ENCODE measurements around the gene C9.
"Not testable (repeated sequence)": the region's sequence is repeated elsewhere in the genome, so short reads cannot be mapped to it uniquely, and the experiment has no call there.

Gene C9

DNA sequence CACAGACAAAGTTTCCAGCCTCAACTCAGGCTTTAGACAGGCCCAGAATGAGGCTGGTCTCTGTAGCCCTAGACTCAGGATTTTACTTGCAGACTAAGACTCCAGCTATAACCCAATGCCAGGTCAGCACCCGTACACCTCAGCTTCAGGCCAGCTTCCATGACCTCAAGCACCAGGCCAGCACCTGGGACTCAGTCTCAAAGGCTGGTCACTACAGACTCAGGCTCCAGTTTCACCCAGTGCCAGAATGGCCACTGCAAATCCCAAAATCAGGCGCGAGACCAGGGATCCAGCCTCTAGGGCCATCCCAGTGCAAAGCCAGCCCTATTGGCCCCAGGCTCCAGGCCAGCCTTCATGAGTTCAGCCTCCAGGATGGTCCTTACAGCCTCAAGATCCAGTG is 44.9 kb downstream of the C9 start:
- no peak for DNase-seq

DNA sequence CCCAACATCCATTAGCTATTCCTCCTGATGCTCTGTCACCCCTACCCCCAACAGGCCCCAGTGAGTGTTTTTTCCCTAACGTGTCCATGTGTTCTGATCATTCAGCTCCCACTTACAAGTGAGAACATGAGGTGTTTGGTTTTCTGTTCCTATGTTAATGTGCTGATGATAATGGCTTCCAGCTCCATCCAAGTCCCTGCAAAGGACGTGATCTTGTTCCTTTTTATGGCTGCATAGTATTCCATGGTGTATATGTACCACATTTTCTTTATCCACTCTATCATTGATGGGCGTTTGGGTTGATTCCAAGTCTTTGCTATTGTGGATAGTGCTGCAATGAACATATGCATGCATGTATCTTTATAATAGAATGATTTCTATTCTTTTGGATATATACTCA is 47.8 kb downstream of the C9 start:
- DNase-seq, result not testable (repeated sequence)

GRCh38 chr5:39315995-39316394 is 48.3 kb downstream of the C9 start:
- DNase-seq, result no peak

DNA sequence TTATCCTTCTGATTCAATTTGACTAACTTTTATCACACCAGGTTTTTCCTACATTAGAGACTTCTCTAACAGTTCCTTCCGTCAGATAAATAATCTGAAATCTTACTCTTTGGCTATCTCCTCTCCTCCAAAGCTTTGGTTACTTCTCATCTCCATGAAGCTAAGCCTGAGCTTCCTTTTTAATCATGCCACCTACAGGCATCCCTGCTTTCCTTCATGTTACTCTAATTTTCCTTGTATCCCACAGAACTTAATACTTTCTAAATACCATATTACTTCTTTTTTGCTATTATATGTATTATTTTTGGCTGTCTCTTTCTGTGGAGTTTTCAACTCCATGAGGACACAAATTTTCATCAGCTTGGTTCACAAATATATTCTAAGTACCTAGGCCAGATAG is 49.7 kb downstream of the C9 start:
- no peak for DNase-seq

DNA sequence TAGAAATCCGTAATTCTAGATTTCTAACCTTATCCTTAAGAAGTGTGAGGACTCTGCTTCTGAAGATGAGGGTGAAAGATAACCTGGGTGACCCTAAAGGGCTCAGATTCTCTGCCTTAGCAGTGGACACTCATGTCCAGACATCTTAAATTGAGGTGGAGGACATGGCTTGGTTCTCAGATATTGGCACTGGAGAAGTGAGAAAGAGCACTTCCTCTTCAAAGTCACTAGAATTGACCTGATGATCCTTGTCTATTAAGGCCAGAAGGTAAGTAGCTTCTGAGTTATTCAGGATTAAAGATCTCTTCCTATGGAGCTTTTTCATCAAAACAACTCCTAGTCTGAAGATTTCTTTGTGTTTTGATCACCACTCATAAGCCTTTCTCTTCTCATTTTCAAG is 54.8 kb downstream of the C9 start:
- DNase-seq, result no peak

DNA sequence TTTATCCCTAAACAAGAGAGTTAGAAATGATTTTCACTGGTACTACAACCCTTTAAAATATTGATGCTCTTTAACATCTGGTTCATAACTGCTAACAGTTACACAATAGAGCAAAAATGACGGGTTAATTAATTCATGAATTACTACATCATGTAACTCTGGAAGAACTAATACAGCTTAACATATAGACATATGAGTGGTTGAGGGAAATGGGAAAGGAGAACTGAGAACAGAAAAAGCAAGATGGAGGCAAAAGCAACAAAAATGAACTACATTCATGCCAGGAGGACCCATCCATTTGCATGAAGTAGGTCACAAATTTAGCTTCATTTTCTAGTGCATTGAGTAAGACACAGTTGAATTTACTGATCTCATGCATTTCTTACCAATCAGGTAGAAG is 61.8 kb downstream of the C9 start:
- no peak for DNase-seq

DNA sequence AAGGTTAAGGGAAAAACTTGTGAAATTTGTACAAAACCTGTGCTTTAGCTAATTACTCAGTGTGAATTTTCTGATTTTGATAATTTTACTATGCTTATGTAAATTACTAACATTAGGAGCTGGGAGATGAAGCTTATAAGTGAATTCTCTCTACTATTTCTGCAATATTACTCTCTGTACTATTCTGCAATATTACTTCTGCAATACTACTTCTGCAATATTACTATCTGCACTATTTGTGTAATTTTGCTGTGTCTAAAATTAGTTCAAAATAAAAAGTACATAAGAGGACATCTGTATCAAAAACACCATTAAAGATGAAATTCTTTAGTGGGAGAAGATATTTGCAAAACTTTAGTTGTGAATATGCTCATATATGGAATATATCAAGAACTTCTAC is 62.9 kb downstream of the C9 start:
- no peak for DNase-seq

- no peak for DNase-seq
These were observed 64.3 kb downstream of the C9 start for GRCh38 chr5:39299962-39300361.

GRCh38 chr5:39294736-39295135 is 69.6 kb downstream of the C9 start:
- DNase-seq, result no peak

- peak; percentile 49 for DNase-seq
These were observed 79.7 kb downstream of the C9 start for GRCh38 chr5:39284552-39284951.

GRCh38 chr5:39283231-39283818 is 81.0 kb downstream of the C9 start:
- peak; percentile 50 for DNase-seq

DNA sequence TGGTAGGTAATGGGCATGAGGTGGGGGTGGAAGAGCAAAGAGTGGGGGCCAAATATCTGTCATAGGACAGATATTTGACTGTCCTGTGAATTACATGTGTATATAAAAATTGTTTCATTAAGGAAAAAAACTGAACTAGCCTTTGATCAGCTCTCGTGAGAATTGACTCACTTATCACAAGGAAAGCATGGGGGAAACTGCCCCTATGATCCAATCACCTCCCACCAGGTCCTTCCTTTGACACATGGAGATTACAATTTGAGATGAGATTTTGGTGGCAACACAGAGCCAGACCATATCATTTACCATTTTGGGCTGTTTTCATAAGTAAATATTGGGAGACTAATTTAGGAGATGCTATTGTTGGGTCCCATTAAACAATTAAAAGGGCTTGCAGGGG is 81.7 kb downstream of the C9 start:
- DNase-seq, result no peak

GRCh38 chr5:39275865-39276264 is 88.4 kb downstream of the C9 start:
- not testable (repeated sequence) for DNase-seq

DNA sequence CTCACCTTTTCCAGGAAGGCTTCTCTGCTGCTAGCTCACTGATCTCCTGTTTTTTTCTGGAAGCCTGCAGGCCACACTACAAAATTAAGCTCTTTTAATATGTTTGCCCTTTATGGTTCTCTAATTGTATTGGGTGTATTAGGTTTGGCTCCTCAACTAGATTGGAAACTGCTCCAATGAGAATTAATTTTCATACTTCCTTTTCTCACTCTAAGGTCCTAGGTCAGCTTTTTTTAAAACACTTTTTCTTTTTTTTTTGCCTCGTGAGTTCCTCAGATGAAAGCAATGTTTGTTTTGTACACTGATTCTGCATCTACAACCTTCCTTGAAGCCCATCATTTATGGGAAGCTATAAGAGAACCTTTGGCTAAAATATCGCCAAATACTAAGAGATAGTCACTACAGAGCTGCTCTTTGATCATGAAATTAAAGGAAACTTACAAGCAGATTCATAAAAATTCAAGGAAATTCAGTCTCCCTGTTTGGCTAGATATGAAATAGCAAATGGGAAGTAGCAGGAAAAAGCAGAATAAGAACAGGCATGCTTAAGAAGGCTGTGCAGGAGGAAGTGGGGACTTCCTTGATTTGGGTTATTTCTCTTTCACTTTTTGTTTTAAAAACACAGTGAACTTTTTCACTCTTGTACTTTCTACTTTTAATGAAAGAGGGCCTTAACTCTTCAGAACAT is 89.8 kb downstream of the C9 start:
- no peak for DNase-seq

DNA sequence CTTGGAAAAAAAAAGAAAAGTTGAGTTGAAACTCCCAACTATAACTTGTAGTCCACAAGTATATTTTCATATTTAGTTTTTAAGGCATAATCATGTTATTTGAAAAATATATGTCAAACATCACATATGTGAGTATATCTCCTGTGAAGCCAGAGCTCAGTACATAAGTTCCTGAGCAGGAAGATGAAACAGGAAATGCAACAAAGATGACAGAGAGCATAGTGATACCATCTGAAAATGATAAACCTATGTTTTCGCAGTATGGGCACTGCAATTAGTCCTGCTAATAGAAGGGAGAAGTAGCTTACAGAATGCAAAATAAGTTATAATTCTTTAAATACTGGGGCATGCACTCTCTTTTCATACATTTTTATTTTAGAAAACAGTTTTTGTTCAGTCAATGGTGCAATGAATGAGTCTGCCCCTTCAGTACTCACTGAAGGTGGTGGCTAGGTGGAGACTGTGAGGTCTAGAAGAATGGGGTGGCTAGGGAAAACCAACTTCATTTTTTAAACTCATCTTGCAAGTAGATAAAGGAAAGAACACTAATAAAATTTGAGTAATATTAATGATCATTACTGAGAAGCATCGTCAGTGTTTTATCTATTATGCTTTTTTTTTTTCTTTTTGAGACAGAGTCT is 90.9 kb downstream of the C9 start:
- no peak for DNase-seq

- not testable (repeated sequence) for DNase-seq
These were observed 91.4 kb downstream of the C9 start for GRCh38 chr5:39272869-39273231.

- no peak for DNase-seq
These were observed 94.0 kb downstream of the C9 start for GRCh38 chr5:39270225-39270848.

DNA sequence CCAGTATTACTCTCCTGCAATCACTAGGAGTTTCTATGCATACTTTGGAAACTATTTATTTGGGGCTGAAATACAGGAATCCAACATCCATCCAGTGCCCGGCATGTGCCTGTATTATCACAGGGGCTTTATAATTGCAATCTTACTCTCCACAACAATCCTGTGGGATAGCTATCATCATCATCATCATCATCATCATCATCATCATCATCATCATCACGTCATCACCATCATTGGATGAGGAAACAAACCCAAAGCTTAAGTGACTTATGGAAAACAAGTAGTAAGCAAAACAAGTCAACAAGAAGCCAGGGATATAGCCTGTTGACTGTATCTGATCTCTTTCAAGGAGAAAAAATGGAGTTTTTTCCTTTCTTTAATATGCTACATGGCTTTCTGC is 97.1 kb downstream of the C9 start:
- DNase-seq, result no peak

- no peak for DNase-seq
These were observed 97.9 kb downstream of the C9 start for GRCh38 chr5:39266442-39266841.

DNA sequence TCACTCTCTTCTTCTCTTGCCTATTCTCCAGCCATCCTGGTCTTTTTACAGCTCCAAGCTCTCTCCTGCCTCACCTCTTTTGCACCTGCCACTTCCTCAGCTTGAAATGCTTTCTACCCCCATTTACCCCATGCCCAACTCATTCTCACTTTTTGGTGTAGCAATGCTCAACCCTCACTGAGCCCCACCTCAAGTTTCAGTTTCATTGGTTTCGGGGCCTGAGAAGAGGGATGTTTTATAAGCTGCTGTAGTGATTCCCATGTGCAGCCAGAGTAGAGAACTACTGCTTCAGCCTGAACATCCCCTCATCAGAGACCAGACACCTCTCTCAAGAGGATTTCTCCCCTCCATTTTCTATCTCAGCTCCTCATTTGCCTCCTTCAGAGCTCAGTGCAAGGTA is 99.8 kb downstream of the C9 start:
- DNase-seq, result no peak

DNA sequence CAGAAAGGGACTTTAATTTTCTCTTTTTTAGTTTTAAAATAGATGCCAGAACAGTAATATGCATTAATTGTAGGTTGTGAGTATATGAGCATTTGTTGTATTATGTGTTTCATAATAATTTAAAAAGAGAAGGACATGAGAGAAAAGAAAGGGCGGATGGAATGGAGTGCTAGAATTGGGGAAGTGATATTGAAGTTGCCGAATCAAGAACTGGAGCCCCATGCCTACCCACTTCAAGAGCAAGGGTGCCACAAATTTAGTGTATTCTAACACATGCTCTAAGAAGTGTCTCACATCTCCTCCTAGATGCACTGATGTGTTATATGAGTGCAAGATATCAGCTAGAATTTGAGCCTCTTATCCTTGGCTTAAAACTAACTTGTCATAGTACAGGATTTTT is 101.3 kb downstream of the C9 start:
- no peak for DNase-seq

DNA sequence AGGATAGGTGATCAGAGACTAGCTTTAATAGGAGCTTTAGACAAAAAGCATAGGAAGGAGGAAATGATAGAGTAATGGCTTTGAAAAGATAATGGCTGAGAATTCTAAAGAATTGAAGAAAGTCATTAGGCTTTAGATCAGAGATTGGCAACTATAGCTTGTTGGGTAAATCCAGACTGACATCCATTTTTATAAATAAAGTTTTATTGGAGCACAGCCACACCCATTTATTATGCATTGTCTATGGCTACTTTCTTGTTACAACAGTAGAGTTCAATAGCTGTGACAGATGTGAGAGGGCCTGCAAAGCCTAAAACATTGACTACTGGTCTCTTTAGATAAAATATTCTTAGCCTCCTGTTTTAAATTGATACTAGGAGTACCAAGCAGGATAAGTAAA is 104.2 kb downstream of the C9 start:
- DNase-seq, result no peak

GRCh38 chr5:39257554-39257953 is 106.7 kb downstream of the C9 start:
- no peak for DNase-seq
